Heart right ventricle (tissue), 16 donors: Measurements from ENCODE around the gene KLKB1. TPM values are rescaled to one million over a fixed set of nuclear protein-coding genes. Genes with fewer than 3 reads are reported as not detected.
"Not testable (repeated sequence)": the region's sequence is repeated elsewhere in the genome, so short reads cannot be mapped to it uniquely, and the experiment has no call there.

ENCODE experiments used
- ATAC-seq, 8 donors: fragments of 200-7000 bp; cut with Tn5 transposase; one replicate each; pipeline ENCODE4 v1.9.1; 2020; ENCODE audit warnings: mild to moderate bottlenecking in 8 of 8, moderate library complexity in 8 of 8, moderate number of reproducible peaks in 1 of 8
- DNase-seq, 2 donors: peaks; one replicate each; pipeline ENCODE4 v3.0.0-alpha.2; 2020
- H3K27ac ChIP-seq, 10 donors: fragments of 200-600 bp; sonication (generic) in 2 of 10; one replicate each; pipeline versions ENCODE4 v1.5.0 to v1.8.0; 2020 to 2022; ENCODE audit warnings: mild to moderate bottlenecking in 3 of 10
- H3K27me3 ChIP-seq, 7 donors: fragments of 200-600 bp; one replicate each; pipeline ENCODE4 v1.8.0; 2021 to 2022; ENCODE audit warnings: mild to moderate bottlenecking in 2 of 7
- H3K36me3 ChIP-seq, 9 donors: fragments of 200-600 bp; sonication (generic) in 1 of 9; one replicate each; pipeline versions ENCODE4 v1.5.0 to v1.8.0; 2020 to 2022; ENCODE audit warnings: mild to moderate bottlenecking in 2 of 9
- H3K4me1 ChIP-seq, 9 donors: fragments of 200-600 bp; sonication (generic) in 1 of 9; one replicate each; pipeline versions ENCODE4 v1.5.0 to v1.8.0; 2020 to 2022; ENCODE audit warnings: mild to moderate bottlenecking in 4 of 9
- H3K4me3 ChIP-seq, 10 donors: fragments of 200-600 bp; sonication (generic) in 2 of 10; one replicate each; pipeline versions ENCODE4 v1.5.0 to v1.8.0; 2020 to 2022; ENCODE audit warnings: mild to moderate bottlenecking in 7 of 10, moderate library complexity in 2 of 10
- H3K9me3 ChIP-seq, 11 donors: fragments of 200-600 bp in 10 of 11; sonication (generic) in 2 of 11; one replicate each; pipeline versions ENCODE4 v1.5.0 to v1.8.0; 2013 to 2022; ENCODE audit warnings: mild to moderate bottlenecking in 2 of 11, control low read depth in 1 of 11, moderate library complexity in 1 of 11
- CTCF ChIP-seq, 9 donors: fragments of 200-600 bp; sonication (generic) in 2 of 9; IDR thresholded peaks; one replicate each; pipeline versions ENCODE4 v1.5.0 to v1.8.0; 2021 to 2022; ENCODE audit warnings: antibody characterized with exemption in 9 of 9, mild to moderate bottlenecking in 5 of 9, moderate library complexity in 1 of 9
- WGBS, 2 donors: extraction: QIAGEN DNeasy Blood & Tissue Kit; methylation state at CpG; one replicate each; pipeline ENCODE4 v1.1.7; 2013; ENCODE audit warnings: inconsistent platforms in 1 of 2; 5-methylcytosine and 5-hydroxymethylcytosine counted together
- intact Hi-C, 10 donors: fragments of 100-400 bp; cut with DNase I; formaldehyde crosslinking; loops; one replicate each; pipeline versions ENCODE4 v1.11.1 to v1.14.2; 2022
- polyA plus RNA-seq, 2 donors: library from polyadenylated mRNA; stranded (reverse); fragments of 200-250 nt; gene quantifications; one replicate each; pipeline ENCODE4 v1.2.3, GENCODE V29; 2013
- total RNA-seq, 10 donors: library from RNA; stranded (reverse); fragmentation: NEBNext Ultra II Directional in 3 of 10; extraction: Animal tissue kit (Norgen Biotek cat#: 25700) in 3 of 10; gene quantifications; one replicate each; pipeline versions ENCODE4 v1.2.1 to v1.2.4, GENCODE V29; 2021 to 2023
- donor health status: Arrhythmogenic right ventricular cardiomyopathy.
- donor health status: ischemic (EF 13 %, LVEDD 7.1; RV severe dilation, severe dysfunction).
- donor health status: healthy with polysubstance abuse.
- donor health status: DM: no; HTN: yes; CAD: no.
- donor health status: DM: no; HTN: no; CAD: no.
- donor health status: ischemic (EF 25% LVEDD 6.9; RV normal size, moderate dysfunction).
- donor health status: ischemic (EF 25% LVEDD 5.7; RV mildly dilated, moderate dysfunction).
- donor health status: healthy.
- donor health status: DM: yes; HTN: yes; CAD: no.
- donor health status: Ischemic cardiomyopathy.
- donor health status: ischemic (EF 35%, LVEDD 5.7; RV mildly dilated, moderate dysfunction).
- donor health status: nonischemic (EF 11% LVEDD 7.7; RV severe dilation, severe dysfunction).
- donor health status: DM: yes; HTN: yes; CAD: no.
- donor health status: PGD.
- donor health status: ischemic (EF 29% LVEDD 5.4; RV normal size, mild dysfunction).
- donor health status: nonischemic (EF 23%, LVEDD 6.1; RV moderate dilation, normal function).

The KLKB1 gene
- total and polyA plus RNA-seq, 12 donors = 0.23 to 3.7 (median 1.1) TPM

- Histone ChIP-seq H3K4me3 (no peak overlapping the region), H3K4me1 (peaks cover 0 to 4% (median 0%) of the 10 kb centered on the region in 9 donors), H3K9me3 (no peaks in the 10 kb centered on the region), H3K36me3 (peaks cover 0 to 45% (median 0%) of the 10 kb centered on the region in 9 donors), H3K27me3 (no peaks in the 10 kb centered on the region), H3K27ac (no peak overlapping the region)
- 89 to 91% methylated on average over 12 of the region's 12 CpGs for WGBS, 2 donors
- DNase-seq (no peak), ATAC-seq (no peak)
- no peak for TF ChIP-seq CTCF (IDR thresholded peaks at IDR 0.05)
- intact Hi-C loops = no loop called here
Observed at GRCh38 chr4:186258216-186258811, 31.0 kb downstream of the KLKB1 start.

- Histone ChIP-seq H3K27me3 (peaks cover 0 to 6% (median 0%) of the 10 kb centered on the region in 7 donors), H3K9me3 (no peaks in the 10 kb centered on the region), H3K4me1 (peaks cover 0 to 4% (median 0%) of the 10 kb centered on the region in 9 donors), H3K27ac (no peak overlapping the region), H3K36me3 (peaks cover 0 to 37% (median 0%) of the 10 kb centered on the region in 9 donors), H3K4me3 (no peak overlapping the region)
- 77 to 88% methylated on average over 6 of the region's 6 CpGs for WGBS, 2 donors
- no peak for ATAC-seq
- intact Hi-C loops = no loop called here
- no peak for DNase-seq
- no peak for TF ChIP-seq CTCF (IDR thresholded peaks at IDR 0.05)
Observed at GRCh38 chr4:186260117-186260503, 32.8 kb downstream of the KLKB1 start.

GRCh38 chr4:186260504-186261448 lies 33.5 kb downstream of the KLKB1 start:
- Histone ChIP-seq H3K9me3 (no peaks in the 10 kb centered on the region), H3K27me3 (peaks cover 0 to 11% (median 0%) of the 10 kb centered on the region in 7 donors), H3K4me3 (no peak overlapping the region), H3K36me3 (peaks cover 0 to 30% (median 0%) of the 10 kb centered on the region in 9 donors), H3K27ac (no peak overlapping the region), H3K4me1 (peaks cover 0 to 4% (median 0%) of the 10 kb centered on the region in 9 donors)
- TF ChIP-seq CTCF (IDR thresholded peaks at IDR 0.05) = no peak
- DNase-seq (no peak), ATAC-seq (peak in 3 of 8 donors; percentile 34 to 63 (median 35))
- intact Hi-C loops = no loop called here
- 74% methylated on average over 12 of the region's 12 CpGs for WGBS, 2 donors

- no peak for ATAC-seq
- DNase-seq = no peak
- no peak overlapping the region for H3K4me3 ChIP-seq
- WGBS, 2 donors = 92 to 96% methylated on average over 7 of the region's 7 CpGs
- H3K4me1 ChIP-seq = peaks cover 0 to 4% (median 0%) of the 10 kb centered on the region in 9 donors
- no peak for TF ChIP-seq CTCF (IDR thresholded peaks at IDR 0.05)
- no peaks in the 10 kb centered on the region for H3K9me3 ChIP-seq
- intact Hi-C loops = no loop called here
- peaks cover 0 to 42% (median 5%) of the 10 kb centered on the region in 7 donors for H3K27me3 ChIP-seq
- H3K27ac ChIP-seq = no peak overlapping the region
- H3K36me3 ChIP-seq = no peaks in the 10 kb centered on the region
Observed at GRCh38 chr4:186264660-186265059, 37.4 kb downstream of the KLKB1 start.

GRCh38 chr4:186265250-186265649 lies 37.9 kb downstream of the KLKB1 start:
- peaks cover 0 to 42% (median 5%) of the 10 kb centered on the region in 7 donors for H3K27me3 ChIP-seq
- H3K4me3 ChIP-seq, intact Hi-C loops, DNase-seq, H3K27ac ChIP-seq, ATAC-seq, H3K9me3 ChIP-seq, H3K36me3 ChIP-seq, H3K4me1 ChIP-seq: not testable (repeated sequence)
- WGBS, 2 donors = 96 to 98% methylated on average over 11 of the region's 11 CpGs
